HG02870 (cell line): ENCODE results near the gene SLC9A3.

Experiments
- ATAC-seq: cut with Tn5 transposase; IDR thresholded peaks from one replicate; pipeline ENCODE4 v1.9.1; 2021; ENCODE audit warnings: mild to moderate bottlenecking, moderate library complexity; ENCODE audit not compliant: unreplicated experiment

Gene SLC9A3

DNA sequence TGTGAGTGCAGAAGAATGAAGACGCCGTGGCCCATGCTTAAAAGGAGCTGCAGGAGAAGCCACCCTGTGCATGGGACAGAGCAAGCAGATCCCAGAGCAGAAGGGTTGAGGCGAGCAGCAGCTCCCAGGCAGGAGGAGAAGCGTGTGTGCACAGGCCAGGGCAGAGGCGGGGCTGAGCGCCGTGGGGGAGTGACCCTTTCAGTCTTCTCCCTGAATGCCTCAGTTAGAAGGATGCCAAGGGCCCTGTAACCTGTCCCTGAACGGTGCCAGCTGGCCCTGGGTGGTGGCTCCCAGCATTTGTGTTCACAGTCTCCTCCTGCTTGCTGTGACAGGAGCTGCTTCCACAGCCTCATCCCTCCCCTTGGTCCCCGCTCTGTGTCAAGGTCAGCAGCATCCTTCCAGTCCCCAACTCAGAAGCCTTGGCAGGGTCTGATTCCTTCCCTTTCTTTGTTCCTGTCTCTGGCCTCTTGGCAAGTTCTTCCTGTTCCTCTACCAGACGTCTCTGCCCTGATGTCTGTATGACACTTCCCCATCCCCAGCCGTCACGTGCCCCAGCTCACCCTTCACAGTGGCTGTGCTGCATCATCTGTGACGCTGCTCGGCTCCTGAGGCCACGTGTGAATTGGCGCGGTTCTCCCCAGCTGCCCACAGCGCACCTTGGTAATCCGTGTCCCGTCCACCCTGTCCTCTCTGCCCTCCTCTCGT lies 76.0 kb downstream of the SLC9A3 start:
- no peak for ATAC-seq

DNA sequence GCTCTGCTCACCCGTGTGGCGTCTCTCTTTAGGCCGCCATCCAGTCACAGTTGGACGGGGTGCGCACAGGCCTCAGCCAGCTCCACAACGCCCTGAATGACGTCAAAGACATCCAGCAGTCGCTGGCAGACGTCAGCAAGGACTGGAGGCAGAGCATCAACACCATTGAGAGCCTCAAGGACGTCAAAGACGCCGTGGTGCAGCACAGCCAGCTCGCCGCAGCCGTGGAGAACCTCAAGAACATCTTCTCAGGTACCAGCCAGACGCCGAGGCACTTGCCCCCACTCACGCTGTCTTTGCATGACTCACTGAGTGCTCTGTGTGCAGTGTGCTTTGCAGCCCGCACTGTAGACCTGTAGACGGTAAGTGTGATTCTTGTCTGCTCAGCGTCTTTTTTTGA lies 76.7 kb downstream of the SLC9A3 start:
- no peak for ATAC-seq

DNA sequence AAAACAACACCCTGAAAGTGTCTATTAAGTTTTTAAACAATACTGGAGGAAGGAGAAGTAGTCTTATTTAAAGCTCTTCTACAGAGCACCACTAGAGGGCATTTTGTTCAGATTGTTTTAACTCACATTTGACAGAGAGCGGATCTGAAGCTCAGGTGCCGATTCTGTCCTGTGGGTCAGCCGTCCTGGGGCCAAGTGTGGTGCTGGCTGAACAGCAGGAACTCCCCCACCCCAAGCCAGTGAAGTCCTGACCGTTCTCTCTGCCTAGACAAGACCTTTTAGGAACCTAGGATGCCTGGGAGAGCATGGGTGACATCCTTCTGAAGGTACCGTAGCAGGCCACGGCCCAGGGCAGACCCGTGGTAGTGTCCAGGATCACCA lies 77.4 kb downstream of the SLC9A3 start:
- ATAC-seq: no peak

DNA sequence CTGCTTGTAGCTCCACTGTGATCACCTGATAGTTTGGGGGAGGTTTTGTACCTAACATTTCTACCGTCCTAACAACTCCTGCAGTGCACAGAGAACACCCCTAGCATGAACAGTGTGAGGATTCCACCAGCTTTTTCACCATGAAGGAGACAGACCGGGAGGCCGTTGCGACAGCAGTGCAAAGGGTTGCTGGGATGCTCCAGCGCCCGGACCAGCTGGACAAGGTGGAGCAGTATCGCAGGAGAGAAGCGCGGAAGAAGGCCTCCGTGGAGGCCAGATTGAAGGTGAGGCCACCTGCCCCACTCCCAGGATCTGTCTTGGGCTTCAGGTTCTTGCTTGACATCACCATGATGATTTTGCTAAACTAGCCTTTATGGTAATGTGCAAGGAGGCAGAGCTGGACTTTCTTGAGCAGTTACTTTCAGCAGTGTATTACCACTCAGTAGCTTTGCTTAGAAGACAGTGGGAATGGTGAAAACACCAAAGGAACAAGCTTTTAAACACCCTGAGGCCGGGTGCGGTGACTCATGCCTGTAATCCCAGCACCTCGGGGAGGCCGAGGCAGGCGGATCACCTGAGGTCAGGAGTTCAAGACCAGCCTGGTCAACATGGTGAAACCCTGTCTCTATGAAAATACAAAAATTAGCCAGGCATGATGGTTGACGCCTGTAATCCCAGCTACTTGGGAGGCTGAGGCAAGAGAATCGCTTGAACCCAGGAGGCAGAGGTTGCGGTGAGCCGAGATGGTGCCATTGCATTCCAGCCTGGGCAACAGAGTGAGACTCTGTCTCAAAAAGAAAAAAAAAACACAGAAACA lies 78.0 kb downstream of the SLC9A3 start:
- ATAC-seq: no peak

DNA sequence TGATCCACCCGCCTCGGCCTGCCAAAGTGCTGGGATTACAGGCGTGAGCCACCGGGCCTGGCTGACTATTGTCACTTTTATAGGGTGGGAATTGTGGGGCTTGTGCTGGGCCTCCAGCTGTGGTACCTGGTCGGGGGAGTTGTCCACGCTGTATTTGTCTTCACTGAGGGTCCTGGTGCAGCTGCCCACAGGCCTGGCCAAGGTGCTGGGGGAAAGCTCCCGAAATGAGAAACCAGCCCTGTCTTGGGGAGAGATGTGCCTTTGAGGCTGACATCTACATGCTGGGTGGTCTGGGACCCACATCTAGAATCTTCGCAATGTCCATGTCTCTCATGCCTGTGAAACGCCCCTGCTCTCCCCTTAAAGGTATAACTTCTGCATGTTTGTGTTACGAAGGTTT lies 78.7 kb downstream of the SLC9A3 start:
- ATAC-seq: no peak

DNA sequence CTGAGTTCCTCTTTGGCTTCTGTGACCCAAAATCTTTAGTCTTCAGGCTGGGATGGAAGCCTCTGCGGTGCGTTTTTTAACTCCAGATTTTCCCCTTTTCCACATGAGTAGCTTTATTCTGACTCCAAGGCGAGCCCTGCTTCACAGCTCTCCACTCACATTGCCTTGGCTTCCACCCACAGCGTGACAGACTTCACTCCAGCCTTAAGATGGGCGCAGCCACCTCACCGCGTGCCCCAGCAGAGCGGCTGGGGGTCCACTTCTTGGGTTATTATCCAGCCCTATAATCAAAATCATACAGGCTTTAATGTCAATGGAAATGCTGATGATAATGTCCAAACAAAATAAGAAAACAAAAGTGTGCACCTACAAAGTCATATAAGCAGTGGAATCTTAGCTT lies 80.0 kb downstream of the SLC9A3 start:
- no peak for ATAC-seq

DNA sequence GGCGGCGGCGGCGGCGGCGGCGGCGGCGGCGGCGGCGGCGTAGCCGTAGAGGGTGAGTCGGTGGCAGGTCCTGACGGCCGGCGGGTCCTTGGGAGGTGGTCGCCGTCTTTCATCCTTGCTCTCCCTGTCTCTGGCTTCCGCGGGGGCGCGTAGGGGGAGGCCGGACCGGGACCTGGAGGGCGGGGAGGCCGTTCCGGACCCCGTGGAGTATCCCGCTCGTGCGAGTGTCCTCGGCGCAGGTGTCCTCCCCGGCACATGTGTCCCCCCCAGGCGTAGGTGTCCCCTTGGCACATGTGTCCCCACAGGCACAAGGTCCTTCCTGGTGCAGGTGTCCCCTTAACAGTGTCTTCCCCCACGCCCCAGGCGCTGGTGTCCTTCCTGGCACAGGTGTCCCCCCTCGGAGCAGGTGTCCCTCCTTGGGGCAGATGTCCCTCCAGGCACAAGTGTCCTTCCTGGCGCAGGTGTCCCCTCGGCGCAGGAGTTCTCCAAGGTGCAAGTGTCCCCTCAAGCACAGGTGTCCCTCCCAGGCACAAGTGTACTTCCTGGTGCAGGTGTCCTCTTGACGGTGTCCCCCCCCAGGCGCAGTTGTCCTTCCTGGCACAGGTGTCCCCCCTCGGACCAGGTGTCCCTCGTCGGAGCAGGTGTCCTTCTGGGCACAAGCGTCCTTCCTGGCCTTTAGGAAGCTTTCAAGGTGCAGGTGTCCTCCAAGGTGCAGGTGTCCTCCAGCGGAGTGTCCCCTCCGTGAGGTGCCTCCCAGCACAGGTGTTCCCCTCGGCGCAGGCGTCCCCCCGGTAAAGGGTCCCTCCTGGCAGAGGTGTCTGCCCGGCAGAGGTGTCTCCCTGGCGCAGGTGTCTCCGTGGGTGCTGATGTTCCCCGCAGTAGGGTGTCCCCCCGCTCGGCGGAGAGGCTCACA lies 80.8 kb downstream of the SLC9A3 start:
- no peak for ATAC-seq

DNA sequence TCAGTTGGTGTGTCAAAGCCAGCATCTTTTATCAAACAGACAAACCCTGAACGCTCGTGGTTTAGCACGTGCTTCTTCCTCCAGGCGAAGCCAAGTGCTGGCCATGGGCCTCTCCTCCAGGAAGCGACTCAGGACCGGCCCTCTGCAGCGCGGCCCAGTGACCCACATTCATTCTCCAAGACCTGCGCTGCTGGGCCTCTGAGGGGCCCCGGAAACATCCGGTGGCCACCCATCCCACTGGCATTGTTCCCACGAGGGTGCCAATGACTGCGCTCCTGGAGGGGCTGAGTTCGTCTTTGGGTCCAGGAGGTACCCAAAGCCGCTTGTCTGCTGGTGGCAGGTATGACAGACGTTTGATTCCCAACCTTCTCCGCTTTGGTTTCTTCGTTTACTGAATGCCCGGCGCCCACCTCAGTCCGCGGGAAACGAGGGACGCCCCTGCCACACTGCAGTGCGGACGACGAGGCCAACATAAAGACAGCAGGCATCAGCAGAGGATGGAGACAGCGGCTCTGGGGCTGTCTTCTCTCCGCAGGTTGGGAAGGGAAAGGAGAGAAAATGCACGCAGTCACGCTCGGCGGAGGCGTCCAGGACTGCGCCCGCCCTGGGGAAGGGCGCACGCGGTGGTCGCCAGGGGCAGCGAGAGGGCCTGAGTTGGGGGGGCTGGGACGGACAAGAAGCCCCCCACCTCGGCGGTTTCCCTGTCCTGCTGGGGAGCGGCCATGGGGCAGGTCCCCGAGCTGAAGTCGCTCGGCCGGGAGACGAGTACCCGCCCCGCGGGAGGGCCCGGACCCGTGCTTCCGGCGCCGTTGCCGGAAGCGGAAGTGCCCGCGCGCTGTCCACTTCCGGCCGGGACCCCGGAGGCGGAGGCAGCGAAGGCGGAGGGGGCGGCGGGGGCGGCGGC lies 81.7 kb downstream of the SLC9A3 start, which contains the start of gene EXOC3:
EXOC3 (plus strand) TSS at position 842 of the 904 bp plus-strand sequence. CDS start 3,030 bp downstream, outside the sequence.
- ATAC-seq: peak; percentile 80

DNA sequence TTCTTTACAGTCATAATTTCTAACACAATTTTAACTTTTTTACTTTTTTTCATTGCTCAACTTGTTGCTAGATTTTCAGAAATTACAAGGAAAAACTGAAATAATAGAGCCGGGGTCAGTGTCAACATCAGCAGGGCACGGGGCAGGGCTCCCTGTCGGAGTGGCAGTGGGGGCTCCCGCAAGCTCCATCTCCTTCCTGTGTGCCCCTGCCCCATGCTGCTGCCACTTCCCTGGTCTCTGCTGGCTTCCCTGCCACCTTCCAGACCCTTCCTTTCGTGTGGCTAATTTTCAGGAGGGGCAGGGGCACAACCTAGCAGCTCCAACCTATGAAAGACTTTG lies 82.3 kb downstream of the SLC9A3 start:
- no peak for ATAC-seq

DNA sequence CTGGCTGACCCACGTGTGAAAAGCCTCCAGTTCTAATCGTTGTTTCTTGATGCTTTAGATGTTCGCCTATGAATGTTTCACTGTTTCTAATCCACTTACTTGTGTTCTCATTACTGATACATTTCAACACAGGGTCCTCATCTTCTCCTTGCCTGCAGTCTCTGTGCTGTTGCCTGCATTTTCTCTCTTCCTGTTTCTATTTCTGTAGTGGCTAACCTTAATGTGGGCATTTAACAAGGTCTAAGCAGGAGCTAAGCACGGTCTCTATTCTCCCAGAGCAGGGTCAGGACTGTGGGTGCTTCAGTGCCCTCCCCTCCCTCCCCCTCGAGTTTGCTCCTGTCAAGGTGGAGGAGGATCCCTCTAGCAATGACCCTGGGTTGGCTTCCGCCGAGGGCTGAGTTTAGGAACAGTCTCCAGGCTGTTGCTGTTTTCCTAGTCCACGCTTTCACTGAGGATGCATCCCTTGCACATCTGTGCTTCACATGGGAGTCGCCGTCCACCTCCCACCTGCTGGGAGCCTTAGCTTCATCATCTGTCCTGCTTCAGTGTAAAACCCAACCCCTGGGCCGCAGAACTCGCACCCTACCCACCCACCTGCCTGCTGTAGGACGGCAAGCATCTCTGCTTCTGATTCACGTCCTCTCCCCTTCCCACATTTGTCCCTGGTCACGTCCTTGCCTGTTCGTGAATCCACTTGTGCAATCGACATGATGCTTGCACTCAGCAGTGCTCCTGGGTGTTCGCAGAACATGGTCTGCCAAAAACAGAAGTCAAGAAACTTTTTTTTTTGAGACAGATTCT lies 83.6 kb downstream of the SLC9A3 start:
- ATAC-seq: no peak

DNA sequence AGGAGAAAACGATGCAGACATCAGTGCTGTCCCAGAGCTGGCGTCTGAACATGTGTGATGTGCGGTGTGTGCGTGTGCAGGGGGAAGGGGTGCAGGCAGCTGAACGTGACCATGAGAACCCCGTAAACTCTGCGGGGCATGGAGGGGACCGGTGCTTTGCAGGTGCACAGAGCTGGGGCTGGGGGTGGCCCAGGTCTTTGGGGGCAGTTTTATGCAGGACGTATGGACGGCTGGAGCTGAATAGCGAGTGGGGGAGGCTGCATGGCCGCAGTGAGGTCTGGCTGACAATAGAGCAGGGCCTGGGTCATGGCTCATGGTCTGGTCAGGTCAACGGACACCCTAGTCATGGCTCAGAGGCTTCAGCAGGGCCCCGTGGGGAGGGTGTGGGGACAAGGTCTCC lies 84.6 kb downstream of the SLC9A3 start:
- no peak for ATAC-seq

DNA sequence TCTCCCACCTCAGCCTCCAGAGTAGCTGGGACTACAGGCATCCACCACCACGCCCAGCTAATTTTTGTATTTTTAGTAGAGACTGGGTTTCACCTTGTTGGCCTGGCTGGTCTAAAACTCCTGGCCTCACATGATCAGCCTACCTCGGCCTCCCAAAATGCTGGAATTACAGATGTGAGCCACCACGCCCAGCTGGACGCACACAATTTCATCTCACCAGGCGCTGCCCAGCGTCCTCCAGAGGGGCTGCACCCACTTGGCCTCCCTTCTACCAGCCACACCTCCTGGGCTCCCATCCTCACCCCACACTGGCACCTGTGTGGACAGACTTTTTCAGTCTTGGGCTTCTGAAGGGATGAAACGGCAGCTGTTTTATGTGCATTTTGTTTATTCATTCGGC lies 85.1 kb downstream of the SLC9A3 start:
- ATAC-seq: no peak

DNA sequence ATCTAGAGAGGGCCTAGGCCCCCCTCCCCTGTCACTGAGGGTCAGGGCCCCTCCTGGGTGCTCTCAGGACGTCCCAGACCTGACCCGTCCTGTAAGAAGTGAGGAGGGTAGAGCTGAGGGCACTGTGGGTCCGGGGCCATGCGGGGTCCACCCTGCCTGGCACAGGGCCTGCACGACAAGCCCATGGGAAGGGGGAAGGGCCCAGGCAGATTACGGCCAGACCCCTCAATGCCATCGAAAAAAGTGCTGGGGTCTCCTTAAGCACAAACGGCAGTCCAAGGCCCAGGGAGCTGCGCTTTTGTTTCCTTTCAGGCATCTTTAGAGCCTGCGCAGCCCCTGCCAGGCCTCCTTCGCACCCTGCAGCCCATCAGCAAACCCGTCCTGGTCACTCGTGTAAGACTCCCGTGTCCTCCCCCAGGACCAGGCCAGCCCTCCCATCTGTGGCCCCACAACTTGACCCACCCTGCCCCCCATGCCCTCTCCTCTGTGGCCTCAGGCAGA lies 85.7 kb downstream of the SLC9A3 start:
- ATAC-seq: no peak

DNA sequence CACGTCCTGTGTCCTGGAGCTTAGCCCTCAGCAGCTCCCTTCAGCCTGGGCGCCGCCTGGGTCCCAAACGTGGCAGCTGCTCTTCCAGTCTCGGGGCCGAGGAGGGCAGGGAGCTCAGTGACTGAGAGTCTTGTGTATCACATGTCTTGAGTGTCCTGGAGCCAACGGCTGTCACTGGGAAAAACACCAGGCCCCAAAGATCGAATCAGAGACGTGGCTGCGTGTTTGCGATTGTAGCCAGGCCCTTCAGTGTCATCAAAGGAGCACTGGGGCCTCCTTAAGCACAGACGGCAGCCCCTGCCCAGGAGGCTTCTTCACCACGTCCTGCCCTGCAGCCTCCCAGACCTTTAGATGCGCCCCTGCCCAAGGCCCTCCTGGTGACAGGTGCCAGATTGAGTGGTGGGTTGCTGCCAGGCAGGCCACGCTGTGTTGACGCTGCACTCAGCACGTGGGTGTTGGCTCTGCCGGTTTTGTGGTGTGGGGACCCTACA lies 86.9 kb downstream of the SLC9A3 start:
- no peak for ATAC-seq

DNA sequence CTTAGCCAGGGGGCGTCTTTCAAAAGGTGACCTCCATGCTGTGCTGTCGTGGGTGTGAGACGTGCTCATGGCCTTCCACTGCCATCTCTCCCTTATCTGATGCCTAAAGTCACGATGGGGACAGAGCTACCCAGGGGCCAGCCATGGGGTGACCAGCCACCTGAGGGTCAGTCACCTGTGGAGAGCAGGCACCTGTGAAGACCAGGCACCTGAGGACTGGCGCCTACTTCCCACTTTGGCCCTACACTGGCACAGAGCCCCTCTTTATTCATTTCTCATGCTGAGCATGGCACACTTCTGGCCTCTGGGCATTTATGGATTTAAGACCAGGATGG lies 87.6 kb downstream of the SLC9A3 start:
- no peak for ATAC-seq

DNA sequence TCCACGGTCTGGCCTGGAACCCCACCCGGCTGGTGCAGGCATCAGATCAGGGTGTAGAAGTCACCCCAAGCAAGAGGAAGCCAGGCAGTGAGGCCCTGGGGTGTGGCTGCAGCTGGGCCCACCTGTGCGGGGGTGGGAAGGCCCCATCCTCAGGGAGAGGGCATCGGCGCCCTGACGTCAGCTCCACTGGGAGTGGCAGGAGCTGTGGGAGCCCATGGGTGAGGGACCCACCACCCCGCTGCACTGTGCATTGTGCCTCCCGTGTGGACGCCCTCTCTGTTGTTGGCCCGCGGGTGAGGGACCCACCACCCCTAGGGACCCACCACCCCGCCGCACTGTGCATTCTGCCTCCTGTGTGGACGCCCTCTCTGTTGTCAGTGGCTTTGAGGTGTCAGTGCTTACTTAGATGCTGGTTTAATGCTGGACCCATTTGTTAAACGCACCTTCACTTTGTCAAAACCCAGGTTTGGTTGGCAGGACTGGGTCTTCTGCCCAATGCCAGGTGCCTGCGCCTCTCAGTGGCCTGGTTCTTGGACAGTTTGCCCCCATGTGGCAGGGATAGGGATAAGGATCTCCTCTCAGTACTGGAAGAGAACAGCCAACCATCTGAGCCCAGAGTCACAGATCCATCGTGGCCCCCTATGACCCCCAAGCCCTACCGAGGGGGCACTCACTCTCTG lies 88.1 kb downstream of the SLC9A3 start:
- no peak for ATAC-seq

DNA sequence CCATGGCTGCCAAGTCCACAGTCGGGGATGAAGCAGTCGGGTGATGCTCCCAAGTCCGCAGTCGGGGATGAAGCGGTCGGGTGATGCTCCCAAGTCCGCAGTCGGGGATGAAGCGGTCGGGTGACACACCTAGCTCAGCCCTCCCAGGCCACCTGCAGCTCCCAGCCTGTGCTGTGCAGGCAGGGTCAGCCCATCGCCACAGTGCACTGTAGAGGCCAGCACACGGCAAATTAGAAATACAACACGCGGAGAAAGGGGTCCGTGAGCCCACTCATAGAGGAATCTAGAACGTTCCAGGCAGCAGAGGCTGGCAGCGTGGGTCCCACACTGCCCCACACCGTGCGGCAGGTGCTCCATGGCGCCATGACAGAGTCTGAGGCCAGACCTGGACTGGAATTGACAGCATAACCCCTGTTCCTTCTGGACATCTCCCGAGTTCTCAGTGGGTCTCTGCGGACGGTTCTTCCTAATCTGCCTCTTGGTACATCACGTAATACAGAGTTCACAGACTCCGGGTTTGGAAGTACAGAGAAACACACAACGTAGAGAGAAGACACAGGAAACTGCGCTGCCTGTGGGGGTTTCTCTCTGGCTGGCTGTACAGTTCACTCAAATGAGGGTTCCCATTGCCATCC lies 89.0 kb downstream of the SLC9A3 start:
- no peak for ATAC-seq

DNA sequence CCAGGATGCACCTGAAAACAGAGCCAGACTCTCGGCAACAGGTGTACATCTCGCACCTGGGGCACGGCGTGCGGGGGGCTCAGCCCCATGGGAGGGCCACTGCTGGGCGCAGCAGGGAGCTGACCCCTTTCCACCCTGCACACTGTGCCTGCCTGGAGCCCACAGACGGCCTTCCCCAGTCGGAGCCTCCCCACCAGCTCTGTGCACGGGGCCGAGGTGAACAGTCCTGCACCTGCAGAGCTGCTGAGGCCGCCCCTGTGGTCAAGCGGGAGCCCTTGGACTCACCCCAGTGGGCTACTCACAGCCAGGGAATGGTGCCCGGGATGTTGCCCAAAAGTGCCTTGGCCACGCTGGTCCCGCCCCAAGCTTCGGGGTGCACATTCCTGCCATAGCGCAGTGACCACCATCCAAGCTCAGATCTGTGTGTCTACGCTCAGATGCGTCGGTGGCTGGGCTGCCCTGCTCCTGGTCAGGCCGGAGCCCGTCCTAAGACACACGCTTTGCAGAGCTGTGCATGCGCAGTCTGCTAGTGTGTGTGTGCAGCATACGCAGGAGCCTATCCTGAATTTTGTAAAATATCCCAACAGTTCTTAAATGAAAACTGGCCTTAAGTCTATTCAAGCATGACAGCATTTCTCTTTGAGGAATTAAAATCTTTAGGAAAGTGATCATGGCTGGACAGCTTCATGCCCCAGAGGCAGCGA lies 89.7 kb downstream of the SLC9A3 start:
- no peak for ATAC-seq
